NCI-H1092 (cell line): ENCODE results near the gene BOD1.

Experiments used
- DNase-seq: peaks from one replicate; lab custom pipeline; 2025; lab: John Stamatoyannopoulos, UW

The BOD1 gene

DNA sequence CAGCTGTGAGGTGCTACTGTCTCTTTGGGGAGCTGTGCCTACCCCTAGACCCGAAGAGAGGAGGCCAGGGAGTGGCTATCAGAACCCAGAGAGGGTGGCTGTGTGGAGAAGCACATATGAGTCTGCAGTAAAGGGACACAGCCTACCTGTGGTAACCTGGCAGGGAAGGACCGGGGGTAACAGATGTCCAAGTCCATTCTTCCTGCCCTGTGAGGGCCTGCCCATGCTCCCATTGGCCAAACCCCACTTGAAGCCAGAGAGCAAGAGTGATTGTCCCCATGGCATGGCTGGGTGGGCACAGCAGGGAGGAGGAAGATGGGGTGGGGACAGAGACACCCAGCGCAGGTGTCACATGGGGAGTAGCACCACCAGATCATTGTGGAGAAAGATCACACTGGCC, 39.3 kb downstream of the BOD1 start:
- no peak for DNase-seq

DNA sequence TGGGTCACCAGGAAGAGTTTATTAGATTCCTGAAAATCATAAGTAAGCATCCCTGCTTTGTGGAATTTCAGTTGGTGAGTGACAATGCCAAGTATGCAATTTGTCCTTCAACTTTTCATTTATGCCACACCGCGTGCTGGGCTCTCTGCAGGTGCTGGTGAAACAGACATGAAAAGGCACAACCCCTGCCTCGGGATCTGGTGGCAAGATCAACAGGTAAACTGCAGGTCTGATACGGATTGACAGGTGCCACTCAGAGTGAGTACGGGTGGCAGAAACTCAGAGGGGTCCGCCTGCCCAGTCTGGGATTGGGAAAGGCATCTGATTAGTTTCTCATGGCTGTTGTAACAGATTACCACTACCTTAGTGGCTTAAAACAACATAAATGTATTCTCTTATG, 40.5 kb downstream of the BOD1 start:
- no peak for DNase-seq

DNA sequence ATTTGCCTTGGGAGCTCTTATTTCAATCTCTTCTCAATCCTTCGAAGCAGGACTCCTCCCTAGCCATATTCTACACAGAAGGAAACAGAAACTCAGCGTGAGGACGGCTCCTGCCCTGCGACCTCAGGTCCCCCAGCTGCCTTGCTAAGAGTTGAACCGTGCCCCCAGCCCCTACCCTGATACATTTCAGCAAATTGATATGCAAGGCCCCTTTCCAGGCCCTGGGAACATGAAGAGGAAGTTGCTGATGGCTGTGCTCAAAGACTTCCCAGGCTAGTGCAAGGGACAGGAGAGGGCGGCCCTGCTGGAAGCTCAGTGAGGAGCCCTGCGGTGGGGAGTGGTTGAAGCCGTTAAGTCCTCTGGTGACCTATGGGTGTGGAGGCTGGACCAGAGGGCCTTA, 41.5 kb downstream of the BOD1 start:
- DNase-seq, result no peak

DNA sequence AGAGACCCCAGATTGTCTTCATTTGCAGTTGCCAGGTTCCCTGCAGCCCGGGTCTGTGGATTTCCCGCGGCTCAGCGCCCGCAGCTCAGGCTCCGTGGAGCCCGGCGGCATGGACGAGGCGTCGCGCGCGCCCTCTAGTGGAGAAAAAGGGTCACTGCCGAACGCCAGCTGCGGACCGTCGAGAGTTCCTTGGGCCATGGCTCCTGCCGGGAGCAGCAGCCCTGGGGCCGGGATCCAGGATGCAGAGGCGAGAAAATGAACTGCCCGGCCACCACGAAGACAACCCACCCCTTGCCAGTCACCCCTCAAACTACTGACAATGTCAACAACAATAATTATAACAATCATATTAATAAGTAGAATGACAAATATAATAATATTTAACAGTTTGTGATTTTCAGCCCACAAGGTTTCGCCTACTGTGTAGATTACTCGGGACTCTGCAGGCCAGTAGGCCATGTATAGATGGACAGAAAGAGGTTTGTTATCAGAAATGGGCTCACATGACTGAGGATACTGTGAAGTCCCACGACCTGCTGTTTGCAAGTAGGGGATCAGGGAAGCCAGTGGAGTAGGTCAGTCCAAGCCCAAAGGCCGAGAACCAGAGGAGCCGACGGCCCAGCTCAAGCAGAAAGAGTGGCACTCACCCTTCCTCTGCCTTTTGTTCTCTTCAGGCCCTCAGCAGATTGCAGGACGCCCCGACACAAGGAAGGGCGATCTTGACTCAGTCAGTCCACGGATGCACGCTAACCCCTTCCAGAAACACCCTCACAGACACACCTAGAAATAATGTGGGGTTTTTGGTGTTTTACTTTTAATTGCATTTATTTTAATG, 43.1 kb downstream of the BOD1 start:
- DNase-seq, result peak; percentile 28

DNA sequence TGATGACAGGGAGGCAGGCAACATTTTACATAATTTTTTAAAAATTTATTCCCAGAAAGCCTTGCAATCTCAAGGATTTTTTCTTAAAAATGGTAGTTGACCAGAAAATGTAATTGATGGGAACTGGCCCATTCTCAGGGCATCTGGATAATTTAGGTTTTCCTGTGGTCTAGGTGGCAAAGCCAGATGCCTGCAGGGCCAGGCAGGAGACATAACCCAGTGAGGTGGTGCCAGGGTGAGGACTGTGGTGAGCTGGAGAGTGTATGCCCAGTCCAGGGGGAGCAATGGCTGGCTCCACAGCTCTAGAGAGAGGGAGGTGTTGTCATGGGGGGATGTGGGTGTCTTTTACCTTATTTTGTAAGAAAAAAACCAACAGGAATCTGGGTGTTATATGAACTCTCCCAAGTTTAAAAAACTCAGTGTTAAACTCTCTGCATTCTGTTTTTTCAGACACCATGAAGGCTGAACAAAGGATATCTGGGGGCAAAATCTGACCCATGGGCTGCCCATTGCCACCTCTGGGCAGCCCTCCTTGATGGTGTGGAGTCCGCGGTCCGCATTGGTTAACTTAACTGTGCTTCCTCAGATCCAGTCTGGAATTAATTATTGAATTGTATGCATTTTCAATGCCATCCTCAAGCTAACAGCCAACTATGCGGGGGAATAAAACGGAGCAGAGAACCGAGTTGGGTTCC, 43.9 kb downstream of the BOD1 start:
- DNase-seq, result no peak

DNA sequence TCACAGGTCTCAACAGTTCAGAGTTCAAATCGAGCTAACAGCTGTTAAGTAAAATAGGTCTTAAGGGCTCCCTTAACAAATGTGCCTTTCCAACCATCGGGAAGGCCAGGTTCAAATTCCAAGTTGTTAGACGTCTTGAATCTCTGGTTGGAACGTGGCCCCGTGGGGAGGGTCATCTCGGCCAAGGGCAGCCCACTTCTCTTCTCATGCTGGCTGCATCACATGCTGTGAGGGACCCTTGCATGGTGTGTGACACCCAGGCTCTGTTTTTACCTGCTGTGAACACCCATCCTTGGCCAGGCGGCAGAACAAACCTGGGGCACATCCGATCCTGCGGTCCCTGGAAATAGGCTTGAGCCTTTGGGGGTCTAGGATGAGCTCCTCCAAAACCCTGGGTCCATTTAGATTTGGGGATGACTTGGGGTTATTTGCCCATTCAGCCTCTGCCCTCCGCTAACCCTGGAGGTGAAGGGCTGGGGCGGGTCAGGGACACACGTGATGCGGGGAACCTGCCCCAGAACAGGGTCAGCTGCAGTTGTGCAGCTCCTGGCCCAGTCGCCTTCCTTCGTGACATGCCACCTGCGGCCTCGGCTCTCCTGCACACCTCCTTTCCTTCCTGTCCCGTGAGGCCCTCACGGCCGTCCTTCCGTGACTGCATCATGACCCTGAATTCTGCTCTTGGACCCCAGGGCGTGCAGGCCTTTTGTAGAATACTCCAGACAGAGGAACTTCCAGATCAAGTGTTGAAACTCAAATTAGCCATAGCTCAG, 45.9 kb downstream of the BOD1 start:
- DNase-seq, result no peak

DNA sequence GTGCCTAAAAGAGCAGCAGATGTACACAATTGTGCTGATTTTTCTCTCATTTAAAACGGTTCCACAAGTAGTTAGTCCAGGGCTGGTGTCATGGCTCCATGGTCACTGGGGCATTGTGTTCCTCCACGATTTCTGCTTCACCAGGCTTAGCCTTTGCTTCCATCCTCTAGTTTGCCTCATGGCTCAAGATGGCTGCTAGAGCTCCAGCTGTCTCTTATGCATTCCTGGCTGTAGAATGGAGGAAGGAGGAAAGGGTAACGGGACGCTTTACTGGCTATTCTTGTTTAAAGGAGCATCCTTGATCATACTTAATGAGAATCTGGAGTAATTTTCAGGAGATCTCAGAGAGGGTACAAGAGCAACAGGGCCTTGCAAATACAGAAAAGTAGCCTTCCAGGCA, 47.7 kb downstream of the BOD1 start:
- DNase-seq, result no peak

DNA sequence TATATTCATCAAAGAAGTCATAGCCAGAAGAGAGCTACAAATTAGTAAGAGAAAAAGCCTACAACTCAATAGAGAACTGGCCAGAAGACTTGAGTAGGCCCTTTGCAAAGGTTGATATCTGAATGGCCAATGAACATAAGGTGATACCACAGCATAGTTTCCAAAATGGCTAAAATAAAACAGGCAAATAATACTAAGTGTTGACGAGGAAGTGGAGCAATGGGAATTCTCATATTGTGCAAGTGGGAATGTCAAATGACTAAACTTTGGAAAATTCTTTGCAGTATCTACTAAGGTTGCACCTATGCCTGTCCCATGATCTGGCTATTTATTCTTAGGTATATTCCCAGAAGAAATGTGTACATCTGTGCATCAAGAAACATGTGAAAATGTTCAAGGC, 48.3 kb downstream of the BOD1 start:
- DNase-seq, result no peak

DNA sequence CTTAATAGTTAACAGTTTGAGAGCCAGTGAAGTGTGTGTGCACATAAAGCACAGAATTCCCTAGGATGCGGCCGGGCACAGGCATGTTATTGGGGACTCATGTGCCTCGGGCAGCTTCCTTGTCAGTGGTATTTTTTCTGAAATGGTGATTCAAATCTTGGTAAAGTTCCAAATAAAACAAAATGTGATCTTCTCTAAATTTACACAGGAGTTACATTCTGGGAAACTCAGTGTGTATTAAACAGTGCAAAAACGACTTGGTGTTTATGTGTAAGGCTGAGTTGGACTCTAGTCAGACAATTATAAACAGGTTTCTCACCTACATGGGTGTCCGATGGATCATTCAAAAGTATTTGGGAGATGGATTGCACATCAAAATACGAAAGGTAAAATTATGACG, 48.9 kb downstream of the BOD1 start:
- DNase-seq, result no peak

DNA sequence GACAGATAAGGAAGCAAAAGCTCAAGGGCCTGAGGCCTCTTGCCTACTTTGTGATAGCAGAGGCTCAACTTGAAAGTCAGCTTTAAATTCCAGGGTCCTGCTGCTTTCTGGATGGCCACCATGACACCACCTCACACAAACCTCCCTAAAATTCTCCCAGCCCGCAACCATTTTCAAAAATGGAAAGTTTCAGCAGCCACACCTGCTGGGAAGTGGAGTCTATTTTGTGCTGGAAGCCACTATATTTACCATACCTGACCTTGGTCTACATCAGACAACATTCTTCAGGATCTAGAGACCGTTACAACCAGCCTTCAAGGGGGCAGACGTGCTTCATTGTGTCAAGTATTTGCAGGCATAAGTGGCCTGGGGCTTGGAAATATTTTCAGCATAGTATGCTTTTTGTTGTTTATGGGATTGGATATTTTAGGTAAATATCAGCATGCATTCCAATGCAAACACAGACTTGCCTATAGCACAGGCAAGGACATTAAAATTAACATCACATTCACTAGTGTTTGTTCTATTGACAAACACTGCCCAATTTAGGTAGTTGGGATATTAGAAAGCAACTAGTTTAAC, 50.9 kb downstream of the BOD1 start:
- no peak for DNase-seq

DNA sequence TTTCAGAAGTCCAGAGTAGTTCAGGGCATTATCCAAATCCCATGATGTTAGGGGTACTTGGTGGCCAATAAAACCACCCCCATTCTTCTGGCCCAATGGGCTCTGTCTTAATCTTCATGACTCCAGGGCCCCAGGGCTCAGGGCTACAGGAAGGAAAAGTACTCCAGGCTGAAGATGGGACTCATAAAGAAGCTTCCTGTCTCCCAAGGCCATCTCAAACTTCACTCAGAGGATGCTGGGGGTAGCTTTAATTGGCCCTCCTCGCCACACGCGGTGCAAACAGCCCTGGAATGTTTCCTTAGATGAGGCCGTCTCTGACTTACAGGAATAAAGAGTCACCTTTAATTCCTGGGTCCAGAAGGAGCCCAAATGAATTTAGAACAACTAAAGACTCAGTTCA, 52.3 kb downstream of the BOD1 start:
- DNase-seq, result no peak

DNA sequence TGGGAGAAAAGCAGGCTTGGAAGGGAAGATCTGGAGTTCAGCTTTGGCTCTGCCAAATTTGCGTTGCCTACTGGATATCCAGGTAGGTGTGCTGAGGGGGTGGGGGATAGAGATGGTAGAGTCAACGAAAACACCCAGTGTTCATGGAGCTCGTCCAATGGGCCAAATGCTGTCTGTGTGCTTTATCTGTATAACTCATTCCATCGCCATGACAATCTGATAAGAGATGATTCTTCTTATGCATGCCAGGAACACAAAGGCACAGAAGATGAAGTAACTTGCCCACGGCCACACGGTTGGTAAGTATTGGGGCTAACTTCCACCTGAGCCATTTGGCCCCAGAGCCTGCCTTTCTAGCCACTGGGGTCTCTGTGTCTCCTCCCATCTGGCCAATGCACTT, 53.2 kb downstream of the BOD1 start:
- no peak for DNase-seq

DNA sequence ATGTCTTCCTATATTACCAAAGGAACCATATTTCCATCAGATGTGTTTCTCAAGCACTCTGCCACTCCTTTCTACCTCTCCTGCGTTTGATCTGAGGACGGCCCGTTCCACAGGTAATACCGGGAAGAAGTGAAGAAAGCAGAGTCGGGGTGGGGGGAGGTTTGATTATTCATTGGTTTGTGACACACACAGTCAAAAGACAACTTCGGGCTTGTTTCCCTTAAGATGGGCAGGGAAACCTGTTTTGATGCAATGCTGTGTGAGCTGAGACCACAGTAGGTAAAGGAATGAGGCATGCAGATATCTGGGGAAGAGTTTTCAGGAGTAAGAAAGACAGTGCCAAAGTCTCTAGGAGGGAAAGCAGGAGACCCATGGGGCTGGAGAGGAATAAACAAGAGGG, 54.0 kb downstream of the BOD1 start:
- no peak for DNase-seq
